Upper lobe of left lung (tissue), 4 donors: Measurements from ENCODE around the gene HNRNPDL.

Experiments used
- CTCF ChIP-seq, 6 experiments: fragments of 450-650 bp in 4 of 6; fragments of 200-600 bp in 2 of 6; sonication (generic) in 2 of 6; IDR thresholded peaks; one replicate each; pipeline ENCODE4 v1.5.1; 2016 to 2019; ENCODE audit warnings: antibody characterized with exemption in 6 of 6
- EP300 ChIP-seq, 4 donors: sonication (generic); formaldehyde crosslinking; IDR thresholded peaks; one replicate each; pipeline ENCODE4 v1.5.1; 2017; ENCODE audit warnings: antibody characterized with exemption in 4 of 4, control low read depth in 2 of 4
- POLR2A ChIP-seq, 4 donors: fragments of 450-650 bp; IDR thresholded peaks; one replicate each; pipeline ENCODE4 v1.5.1; 2016 to 2017; ENCODE audit warnings: antibody characterized with exemption in 4 of 4, mild to moderate bottlenecking in 2 of 4
- POLR2AphosphoS5 ChIP-seq, 2 donors: sonication (generic); formaldehyde crosslinking; IDR thresholded peaks; one replicate each; pipeline ENCODE4 v1.5.1; 2017; ENCODE audit warnings: antibody characterized with exemption in 2 of 2

GRCh38 chr4:82381235-82381634, 49.0 kb downstream of the HNRNPDL start:
- TF ChIP-seq EP300 (IDR thresholded peaks at IDR 0.05) = no peak
- TF ChIP-seq POLR2AphosphoS5 (IDR thresholded peaks at IDR 0.05) = no peak
- no peak for TF ChIP-seq POLR2A (IDR thresholded peaks at IDR 0.05)
- no peak for TF ChIP-seq CTCF (IDR thresholded peaks at IDR 0.05)
